ENCODE data around the gene SLC45A2. TPM values are rescaled to one million over a fixed set of nuclear protein-coding genes. Genes with fewer than 3 reads are reported as not detected.

SLC45A2 gene
- total and polyA plus RNA-seq, 9 of the 15 experiments (the other 6 are each of a cell fraction or from before 2014, with no cell fraction given) = 0.03 to 0.29 (median 0.14) TPM; not detected in 4

DNA sequence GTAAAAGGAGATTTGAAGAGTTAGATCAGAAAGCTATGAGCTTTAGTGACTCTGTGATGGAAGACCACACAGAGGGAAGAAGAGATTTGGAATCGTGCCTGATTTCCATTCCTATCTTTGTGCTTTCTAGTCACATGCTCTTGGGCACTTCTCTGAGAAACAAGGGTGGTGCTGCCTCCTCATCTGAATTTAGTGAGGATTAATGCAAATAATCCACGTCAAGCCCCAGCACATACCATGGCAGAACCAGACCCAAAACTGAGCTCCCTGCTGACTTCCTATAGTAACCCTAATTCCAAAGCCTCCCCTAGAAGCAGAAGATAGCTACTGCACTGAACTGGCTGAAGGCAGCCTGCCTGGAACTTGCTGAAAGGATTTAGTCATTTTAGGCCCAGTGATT is 17.7 kb downstream of the SLC45A2 start (continued):
- TF ChIP-seq, protein P1, sequence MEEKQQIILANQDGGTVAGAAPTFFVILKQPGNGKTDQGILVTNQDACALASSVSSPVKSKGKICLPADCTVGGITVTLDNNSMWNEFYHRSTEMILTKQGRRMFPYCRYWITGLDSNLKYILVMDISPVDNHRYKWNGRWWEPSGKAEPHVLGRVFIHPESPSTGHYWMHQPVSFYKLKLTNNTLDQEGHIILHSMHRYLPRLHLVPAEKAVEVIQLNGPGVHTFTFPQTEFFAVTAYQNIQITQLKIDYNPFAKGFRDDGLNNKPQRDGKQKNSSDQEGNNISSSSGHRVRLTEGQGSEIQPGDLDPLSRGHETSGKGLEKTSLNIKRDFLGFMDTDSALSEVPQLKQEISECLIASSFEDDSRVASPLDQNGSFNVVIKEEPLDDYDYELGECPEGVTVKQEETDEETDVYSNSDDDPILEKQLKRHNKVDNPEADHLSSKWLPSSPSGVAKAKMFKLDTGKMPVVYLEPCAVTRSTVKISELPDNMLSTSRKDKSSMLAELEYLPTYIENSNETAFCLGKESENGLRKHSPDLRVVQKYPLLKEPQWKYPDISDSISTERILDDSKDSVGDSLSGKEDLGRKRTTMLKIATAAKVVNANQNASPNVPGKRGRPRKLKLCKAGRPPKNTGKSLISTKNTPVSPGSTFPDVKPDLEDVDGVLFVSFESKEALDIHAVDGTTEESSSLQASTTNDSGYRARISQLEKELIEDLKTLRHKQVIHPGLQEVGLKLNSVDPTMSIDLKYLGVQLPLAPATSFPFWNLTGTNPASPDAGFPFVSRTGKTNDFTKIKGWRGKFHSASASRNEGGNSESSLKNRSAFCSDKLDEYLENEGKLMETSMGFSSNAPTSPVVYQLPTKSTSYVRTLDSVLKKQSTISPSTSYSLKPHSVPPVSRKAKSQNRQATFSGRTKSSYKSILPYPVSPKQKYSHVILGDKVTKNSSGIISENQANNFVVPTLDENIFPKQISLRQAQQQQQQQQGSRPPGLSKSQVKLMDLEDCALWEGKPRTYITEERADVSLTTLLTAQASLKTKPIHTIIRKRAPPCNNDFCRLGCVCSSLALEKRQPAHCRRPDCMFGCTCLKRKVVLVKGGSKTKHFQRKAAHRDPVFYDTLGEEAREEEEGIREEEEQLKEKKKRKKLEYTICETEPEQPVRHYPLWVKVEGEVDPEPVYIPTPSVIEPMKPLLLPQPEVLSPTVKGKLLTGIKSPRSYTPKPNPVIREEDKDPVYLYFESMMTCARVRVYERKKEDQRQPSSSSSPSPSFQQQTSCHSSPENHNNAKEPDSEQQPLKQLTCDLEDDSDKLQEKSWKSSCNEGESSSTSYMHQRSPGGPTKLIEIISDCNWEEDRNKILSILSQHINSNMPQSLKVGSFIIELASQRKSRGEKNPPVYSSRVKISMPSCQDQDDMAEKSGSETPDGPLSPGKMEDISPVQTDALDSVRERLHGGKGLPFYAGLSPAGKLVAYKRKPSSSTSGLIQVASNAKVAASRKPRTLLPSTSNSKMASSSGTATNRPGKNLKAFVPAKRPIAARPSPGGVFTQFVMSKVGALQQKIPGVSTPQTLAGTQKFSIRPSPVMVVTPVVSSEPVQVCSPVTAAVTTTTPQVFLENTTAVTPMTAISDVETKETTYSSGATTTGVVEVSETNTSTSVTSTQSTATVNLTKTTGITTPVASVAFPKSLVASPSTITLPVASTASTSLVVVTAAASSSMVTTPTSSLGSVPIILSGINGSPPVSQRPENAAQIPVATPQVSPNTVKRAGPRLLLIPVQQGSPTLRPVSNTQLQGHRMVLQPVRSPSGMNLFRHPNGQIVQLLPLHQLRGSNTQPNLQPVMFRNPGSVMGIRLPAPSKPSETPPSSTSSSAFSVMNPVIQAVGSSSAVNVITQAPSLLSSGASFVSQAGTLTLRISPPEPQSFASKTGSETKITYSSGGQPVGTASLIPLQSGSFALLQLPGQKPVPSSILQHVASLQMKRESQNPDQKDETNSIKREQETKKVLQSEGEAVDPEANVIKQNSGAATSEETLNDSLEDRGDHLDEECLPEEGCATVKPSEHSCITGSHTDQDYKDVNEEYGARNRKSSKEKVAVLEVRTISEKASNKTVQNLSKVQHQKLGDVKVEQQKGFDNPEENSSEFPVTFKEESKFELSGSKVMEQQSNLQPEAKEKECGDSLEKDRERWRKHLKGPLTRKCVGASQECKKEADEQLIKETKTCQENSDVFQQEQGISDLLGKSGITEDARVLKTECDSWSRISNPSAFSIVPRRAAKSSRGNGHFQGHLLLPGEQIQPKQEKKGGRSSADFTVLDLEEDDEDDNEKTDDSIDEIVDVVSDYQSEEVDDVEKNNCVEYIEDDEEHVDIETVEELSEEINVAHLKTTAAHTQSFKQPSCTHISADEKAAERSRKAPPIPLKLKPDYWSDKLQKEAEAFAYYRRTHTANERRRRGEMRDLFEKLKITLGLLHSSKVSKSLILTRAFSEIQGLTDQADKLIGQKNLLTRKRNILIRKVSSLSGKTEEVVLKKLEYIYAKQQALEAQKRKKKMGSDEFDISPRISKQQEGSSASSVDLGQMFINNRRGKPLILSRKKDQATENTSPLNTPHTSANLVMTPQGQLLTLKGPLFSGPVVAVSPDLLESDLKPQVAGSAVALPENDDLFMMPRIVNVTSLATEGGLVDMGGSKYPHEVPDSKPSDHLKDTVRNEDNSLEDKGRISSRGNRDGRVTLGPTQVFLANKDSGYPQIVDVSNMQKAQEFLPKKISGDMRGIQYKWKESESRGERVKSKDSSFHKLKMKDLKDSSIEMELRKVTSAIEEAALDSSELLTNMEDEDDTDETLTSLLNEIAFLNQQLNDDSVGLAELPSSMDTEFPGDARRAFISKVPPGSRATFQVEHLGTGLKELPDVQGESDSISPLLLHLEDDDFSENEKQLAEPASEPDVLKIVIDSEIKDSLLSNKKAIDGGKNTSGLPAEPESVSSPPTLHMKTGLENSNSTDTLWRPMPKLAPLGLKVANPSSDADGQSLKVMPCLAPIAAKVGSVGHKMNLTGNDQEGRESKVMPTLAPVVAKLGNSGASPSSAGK (IDR thresholded peaks at IDR 0.05) = no peak
- TF ChIP-seq BDP1 (IDR thresholded peaks at IDR 0.05; ENCODE audit: insufficient read depth, insufficient read length) = no peak
- TF ChIP-seq, protein P2, sequence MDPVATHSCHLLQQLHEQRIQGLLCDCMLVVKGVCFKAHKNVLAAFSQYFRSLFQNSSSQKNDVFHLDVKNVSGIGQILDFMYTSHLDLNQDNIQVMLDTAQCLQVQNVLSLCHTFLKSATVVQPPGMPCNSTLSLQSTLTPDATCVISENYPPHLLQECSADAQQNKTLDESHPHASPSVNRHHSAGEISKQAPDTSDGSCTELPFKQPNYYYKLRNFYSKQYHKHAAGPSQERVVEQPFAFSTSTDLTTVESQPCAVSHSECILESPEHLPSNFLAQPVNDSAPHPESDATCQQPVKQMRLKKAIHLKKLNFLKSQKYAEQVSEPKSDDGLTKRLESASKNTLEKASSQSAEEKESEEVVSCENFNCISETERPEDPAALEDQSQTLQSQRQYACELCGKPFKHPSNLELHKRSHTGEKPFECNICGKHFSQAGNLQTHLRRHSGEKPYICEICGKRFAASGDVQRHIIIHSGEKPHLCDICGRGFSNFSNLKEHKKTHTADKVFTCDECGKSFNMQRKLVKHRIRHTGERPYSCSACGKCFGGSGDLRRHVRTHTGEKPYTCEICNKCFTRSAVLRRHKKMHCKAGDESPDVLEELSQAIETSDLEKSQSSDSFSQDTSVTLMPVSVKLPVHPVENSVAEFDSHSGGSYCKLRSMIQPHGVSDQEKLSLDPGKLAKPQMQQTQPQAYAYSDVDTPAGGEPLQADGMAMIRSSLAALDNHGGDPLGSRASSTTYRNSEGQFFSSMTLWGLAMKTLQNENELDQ (CRISPR knock-in tag; IDR thresholded peaks at IDR 0.05; ENCODE audit: borderline replicate concordance) = no peak
- no peak for TF ChIP-seq CEBPG (CRISPR knock-in tag; IDR thresholded peaks at IDR 0.05)
- no peak for TF ChIP-seq CEBPG (tag; conservative IDR thresholded peaks at IDR 0.05 in 1 of 2, IDR thresholded peaks at IDR 0.05 in 1 of 2)
- TF ChIP-seq TARDBP (IDR thresholded peaks at IDR 0.05) = no peak

Measured in K562 (cell line).